Upper lobe of left lung (tissue), 6 donors: ENCODE data around the gene DDI2. TPM values are rescaled to one million over a fixed set of nuclear protein-coding genes. Genes with fewer than 3 reads are reported as not detected.

Experiments
- ATAC-seq, 2 donors: fragments of 200-7000 bp; cut with Tn5 transposase; one replicate each; pipeline ENCODE4 v1.9.1; 2022; ENCODE audit warnings: mild to moderate bottlenecking in 2 of 2, moderate library complexity in 2 of 2; ENCODE audit not compliant: low FRiP score in 2 of 2
- DNase-seq, 2 donors: peaks; one replicate each; pipeline ENCODE4 v3.0.0-alpha.2; 2019 to 2020
- H3K27ac ChIP-seq, 4 donors: fragments of 200-600 bp; sonication (generic); one replicate each; pipeline ENCODE4 v1.5.1; 2016 to 2019
- H3K27me3 ChIP-seq, 4 donors: fragments of 200-600 bp; sonication (generic); one replicate each; pipeline ENCODE4 v1.5.1; 2017 to 2019
- H3K36me3 ChIP-seq, 4 donors: fragments of 200-600 bp; sonication (generic); one replicate each; pipeline ENCODE4 v1.5.1; 2016 to 2019
- H3K4me1 ChIP-seq, 4 donors: fragments of 200-600 bp; sonication (generic); one replicate each; pipeline ENCODE4 v1.5.1; 2018 to 2019
- H3K4me3 ChIP-seq, 4 donors: fragments of 200-600 bp; sonication (generic); one replicate each; pipeline ENCODE4 v1.5.1; 2017 to 2019; ENCODE audit warnings: mild to moderate bottlenecking in 2 of 4, moderate library complexity in 1 of 4
- H3K9me3 ChIP-seq, 4 donors: fragments of 200-600 bp; sonication (generic); one replicate each; pipeline ENCODE4 v1.5.1; 2018 to 2019
- CTCF ChIP-seq, 6 experiments: fragments of 450-650 bp in 4 of 6; fragments of 200-600 bp in 2 of 6; sonication (generic) in 2 of 6; IDR thresholded peaks; one replicate each; pipeline ENCODE4 v1.5.1; 2016 to 2019; ENCODE audit warnings: antibody characterized with exemption in 6 of 6
- EP300 ChIP-seq, 4 donors: sonication (generic); formaldehyde crosslinking; IDR thresholded peaks; one replicate each; pipeline ENCODE4 v1.5.1; 2017; ENCODE audit warnings: antibody characterized with exemption in 4 of 4, control low read depth in 2 of 4
- POLR2A ChIP-seq, 4 donors: fragments of 450-650 bp; IDR thresholded peaks; one replicate each; pipeline ENCODE4 v1.5.1; 2016 to 2017; ENCODE audit warnings: antibody characterized with exemption in 4 of 4, mild to moderate bottlenecking in 2 of 4
- POLR2AphosphoS5 ChIP-seq, 2 donors: sonication (generic); formaldehyde crosslinking; IDR thresholded peaks; one replicate each; pipeline ENCODE4 v1.5.1; 2017; ENCODE audit warnings: antibody characterized with exemption in 2 of 2
- WGBS, 2 donors: methylation state at CpG; one replicate each; pipeline ENCODE4 v1.1.5; 2017 to 2018; 5-methylcytosine and 5-hydroxymethylcytosine counted together
- total RNA-seq, 6 donors: library from RNA; depleted of rRNA in 4 of 6; stranded (reverse); fragments of >200 nt in 4 of 6; gene quantifications; one replicate each; pipeline versions ENCODE4 v1.1.0 to v1.2.1, GENCODE V29; 2016 to 2021
- donor health status: DM: no; HTN: no; CAD: no; lungs with moderate emphysema.
- donor health status: DM: no; HTN: yes; CAD: no; lungs with severe emphysema.

The DDI2 gene
- total RNA-seq, 6 donors from 2014 or later = 31.4 to 161 (median 46.1) TPM

GRCh38 chr1:15578921-15579682, 38.2 kb upstream of the DDI2 start:
- 80 to 85% methylated on average over 14 to 16 of the region's 16 CpGs for WGBS, 2 donors
- Histone ChIP-seq H3K27me3 (no peaks in the 10 kb centered on the region), H3K36me3 (peaks cover 0 to 6% (median 0%) of the 10 kb centered on the region in 4 donors), H3K9me3 (no peaks in the 10 kb centered on the region), H3K4me1 (peaks cover 3 to 14% (median 9%) of the 10 kb centered on the region in 4 donors), H3K4me3 (no peak overlapping the region), H3K27ac (peak overlapping the region in 2 of 4 donors; percentile 40 to 53)
- no peak for TF ChIP-seq POLR2A (IDR thresholded peaks at IDR 0.05)
- no peak for TF ChIP-seq CTCF (IDR thresholded peaks at IDR 0.05)
- no peak for TF ChIP-seq EP300 (IDR thresholded peaks at IDR 0.05)
- TF ChIP-seq POLR2AphosphoS5 (IDR thresholded peaks at IDR 0.05) = no peak
- no peak for DNase-seq
- ATAC-seq = peak in 1 of 2 donors; percentile 44

GRCh38 chr1:15579683-15580047, 37.6 kb upstream of the DDI2 start:
- H3K36me3 ChIP-seq = peaks cover 0 to 5% (median 0%) of the 10 kb centered on the region in 4 donors
- peaks cover 8 to 19% (median 14%) of the 10 kb centered on the region in 4 donors for H3K4me1 ChIP-seq
- TF ChIP-seq POLR2A (IDR thresholded peaks at IDR 0.05) = no peak
- TF ChIP-seq POLR2AphosphoS5 (IDR thresholded peaks at IDR 0.05) = no peak
- no peak for TF ChIP-seq EP300 (IDR thresholded peaks at IDR 0.05)
- TF ChIP-seq CTCF (IDR thresholded peaks at IDR 0.05) = no peak
- no peaks in the 10 kb centered on the region for H3K9me3 ChIP-seq
- H3K27ac ChIP-seq = peak overlapping the region in 2 of 4 donors; percentile 40 to 53
- DNase-seq (no peak), ATAC-seq (no peak)
- H3K4me3 ChIP-seq = no peak overlapping the region
- H3K27me3 ChIP-seq = no peaks in the 10 kb centered on the region

GRCh38 chr1:15583016-15583706, 34.1 kb upstream of the DDI2 start:
- ATAC-seq = no peak
- H3K27ac ChIP-seq = no peak overlapping the region
- no peaks in the 10 kb centered on the region for H3K36me3 ChIP-seq

GRCh38 chr1:15584489-15585363, 32.5 kb upstream of the DDI2 start, which contains the start of gene AGMAT:
AGMAT (minus strand) TSS chr1:15585051; CDS start chr1:15584967, 84 bp downstream.
- peak in 1 of 2 donors; percentile 90 for DNase-seq
- Histone ChIP-seq H3K36me3 (no peaks in the 10 kb centered on the region), H3K27me3 (no peaks in the 10 kb centered on the region), H3K9me3 (no peaks in the 10 kb centered on the region), H3K27ac (peak within 1 kb of the TSS in 1 of 4 donors; percentile 28), H3K4me3 (peak within 1 kb of the TSS; percentile 1 to 52 (median 44)), H3K4me1 (peaks cover 7 to 16% (median 12%) of the 10 kb centered on the region in 4 donors)
- TF ChIP-seq POLR2AphosphoS5 (IDR thresholded peaks at IDR 0.05) = no peak
- no peak for TF ChIP-seq POLR2A (IDR thresholded peaks at IDR 0.05)
- no peak for TF ChIP-seq EP300 (IDR thresholded peaks at IDR 0.05)
- peak in 2 of 6 experiments; percentile 14 to 37 for TF ChIP-seq CTCF (IDR thresholded peaks at IDR 0.05)
- 2 to 7% methylated on average over 14 to 19 of the region's 68 CpGs for WGBS, 2 donors
- ATAC-seq = peak; percentile 19 to 83

More at GRCh38 chr1:15583016-15583706, 34.1 kb upstream of the DDI2 start:
- no peaks in the 10 kb centered on the region for H3K9me3 ChIP-seq
- 94 to 95% methylated on average over 15 to 18 of the region's 18 CpGs for WGBS, 2 donors
- no peak for DNase-seq
- no peak for TF ChIP-seq CTCF (IDR thresholded peaks at IDR 0.05)
- no peak for TF ChIP-seq POLR2A (IDR thresholded peaks at IDR 0.05)
- H3K27me3 ChIP-seq = no peaks in the 10 kb centered on the region
- H3K4me3 ChIP-seq = no peak overlapping the region
- peaks cover 10 to 26% (median 18%) of the 10 kb centered on the region in 4 donors for H3K4me1 ChIP-seq
